Stimulated activated CD4-positive, alpha-beta T cell treated with anti-CD3 and anti-CD28 coated beads, Interleukin-12 subunit alpha, Interleukin-12 subunit beta, amount 100 ng/mL, for 4 hours (primary cell): ENCODE data around the gene PLXNA3.

Experiments used
- DNase-seq: peaks from one replicate; pipeline ENCODE4 v3.0.0-alpha.2; 2020

Gene PLXNA3

DNA sequence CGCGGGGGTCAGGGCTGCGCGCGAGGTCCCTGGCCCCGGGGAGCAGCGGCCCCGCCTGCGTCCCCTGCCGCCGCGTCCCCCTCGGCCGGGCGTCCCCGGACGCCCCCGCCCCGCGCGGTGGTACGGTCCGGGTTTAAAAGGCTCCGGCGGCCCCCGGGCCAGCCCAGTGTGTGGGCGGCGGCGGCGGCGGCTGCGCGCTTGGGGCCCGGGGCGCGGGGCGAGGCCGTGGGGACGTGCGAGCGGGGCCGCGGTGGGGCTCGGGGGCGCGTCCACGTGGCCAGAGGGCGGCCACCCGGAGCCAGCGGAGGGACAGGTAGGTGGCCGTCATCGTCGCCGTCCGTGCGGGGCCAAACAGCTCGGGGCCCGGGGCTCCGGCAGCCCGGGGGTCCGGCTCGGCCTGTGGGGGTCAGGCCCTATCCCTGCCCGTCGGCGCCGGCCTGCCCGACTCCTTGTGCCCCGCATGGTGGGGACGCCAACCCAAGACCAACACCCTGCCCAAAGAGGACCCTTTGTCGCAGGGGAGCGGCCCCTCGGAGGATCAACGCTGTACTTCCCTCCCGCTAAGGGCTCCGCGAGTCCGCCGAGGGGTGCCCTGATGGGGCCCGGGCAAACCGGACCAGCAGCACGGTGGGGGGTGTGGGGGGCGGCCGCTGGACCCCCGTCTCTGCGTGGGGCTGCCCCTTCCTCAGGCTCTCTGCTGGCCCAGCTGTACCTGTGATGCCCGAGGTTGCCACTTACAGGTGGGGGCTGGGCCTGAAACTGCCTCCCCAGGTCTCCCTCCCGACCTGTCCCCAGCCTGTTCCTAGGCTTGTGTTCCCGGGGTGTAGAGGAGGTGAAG, at the start of gene PLXNA3:
Gene PLXNA3 (plus strand): TSS at position 166 of the 838 bp plus-strand sequence. CDS start 1,903 bp downstream, outside the sequence.
- DNase-seq: peak; percentile 62

DNA sequence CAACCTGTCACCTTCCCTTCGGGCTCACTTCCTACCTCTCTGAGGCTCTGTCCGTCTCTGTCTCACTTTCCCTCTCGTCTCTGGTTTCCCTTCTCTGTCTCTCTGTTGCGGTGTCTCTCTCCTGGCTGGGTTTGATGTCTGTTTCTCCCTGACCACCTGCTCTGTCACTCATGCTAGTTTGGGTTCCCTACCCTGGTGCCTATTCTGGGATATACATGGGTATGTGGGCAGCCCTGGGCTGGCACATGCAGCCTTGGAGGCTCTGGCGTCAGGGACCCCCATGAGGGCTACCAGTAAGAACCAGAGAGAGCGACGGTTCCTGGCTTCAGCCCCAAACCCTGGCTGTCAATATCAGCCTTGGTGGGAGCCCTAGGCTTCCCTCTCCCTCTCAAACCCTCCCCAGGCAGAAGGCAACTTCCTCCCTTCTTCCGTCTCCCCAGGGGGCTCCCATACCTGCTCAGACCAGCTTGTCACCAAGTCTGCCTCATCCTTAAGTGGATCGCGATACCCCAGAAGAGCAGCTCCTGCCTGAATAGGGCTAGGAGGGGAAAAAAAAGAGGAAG, 49.3 kb upstream of the PLXNA3 start:
- DNase-seq: no peak

DNA sequence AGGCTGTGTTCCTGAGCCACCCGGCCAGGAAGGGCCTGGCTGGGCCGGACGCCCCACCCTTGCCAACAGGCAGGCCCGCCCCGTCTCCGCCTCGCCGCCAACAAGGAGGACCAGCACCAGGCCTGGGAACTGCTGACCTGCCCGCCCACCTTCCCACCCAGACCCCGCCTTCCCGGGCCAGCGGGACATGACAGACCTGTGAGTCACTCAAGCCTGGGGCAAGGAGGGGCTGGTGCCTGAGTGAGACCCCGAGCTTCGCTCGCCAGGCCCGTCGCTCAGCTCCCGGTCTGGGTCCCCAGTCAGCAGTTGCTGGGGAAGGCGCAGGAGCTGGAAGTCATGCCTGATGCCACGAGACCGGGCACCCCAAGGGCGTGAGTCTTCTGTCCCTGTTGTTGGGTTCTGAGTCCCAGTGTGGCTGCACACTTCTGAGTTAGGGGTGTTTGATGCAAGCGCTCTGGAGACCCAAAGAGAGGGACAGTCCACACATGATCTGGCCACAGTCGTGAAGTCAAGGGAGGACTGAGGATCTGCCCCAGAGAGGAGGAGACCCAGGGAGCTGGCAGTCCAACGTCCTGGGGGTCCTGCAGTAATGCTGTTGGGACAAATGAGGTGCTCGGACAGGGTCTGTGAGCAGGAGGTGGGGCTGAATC, 48.7 kb upstream of the PLXNA3 start, which contains the start of gene DNASE1L1:
Gene DNASE1L1 (minus strand): TSS at position 33 of the 650 bp plus-strand sequence. CDS start 3,686 bp downstream, outside the sequence.
- no peak for DNase-seq

DNA sequence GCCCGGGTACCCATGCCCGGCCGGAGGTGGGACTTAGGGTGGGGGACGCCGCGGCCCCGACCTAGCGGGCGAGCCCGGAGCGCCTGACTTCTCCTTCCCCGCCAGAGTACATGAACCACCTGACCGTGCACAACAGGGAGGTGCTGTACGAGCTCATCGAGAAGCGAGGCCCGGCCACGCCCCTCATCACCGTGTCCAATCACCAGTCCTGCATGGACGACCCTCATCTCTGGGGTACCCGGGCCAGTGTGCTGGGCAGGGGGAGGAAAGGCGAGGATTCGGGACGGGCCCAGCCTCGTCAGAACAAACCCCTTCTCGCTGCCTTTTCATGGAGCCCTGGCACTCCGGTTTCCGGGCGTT, 46.1 kb upstream of the PLXNA3 start:
- DNase-seq: peak; percentile 64

DNA sequence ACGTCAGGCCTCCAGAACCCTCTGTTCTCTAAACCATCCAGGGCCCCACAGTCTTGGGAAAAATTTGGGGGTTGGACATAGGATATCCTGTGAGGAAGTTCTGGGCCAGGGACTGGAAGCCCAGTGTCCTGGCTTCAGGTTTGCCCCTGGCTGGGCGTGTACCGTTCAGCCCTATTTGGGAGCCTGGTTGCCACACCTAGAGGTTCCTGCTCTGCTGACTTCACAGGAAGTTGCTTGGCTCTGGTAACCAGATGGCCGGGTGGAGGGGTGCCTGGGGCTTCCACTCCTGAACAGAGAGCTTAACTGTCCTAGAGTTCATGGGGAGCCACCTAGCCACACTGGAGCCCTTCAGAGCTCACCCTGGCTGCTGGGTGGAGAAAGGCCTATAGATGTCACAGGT, 45.6 kb upstream of the PLXNA3 start:
- DNase-seq: peak; percentile 5

DNA sequence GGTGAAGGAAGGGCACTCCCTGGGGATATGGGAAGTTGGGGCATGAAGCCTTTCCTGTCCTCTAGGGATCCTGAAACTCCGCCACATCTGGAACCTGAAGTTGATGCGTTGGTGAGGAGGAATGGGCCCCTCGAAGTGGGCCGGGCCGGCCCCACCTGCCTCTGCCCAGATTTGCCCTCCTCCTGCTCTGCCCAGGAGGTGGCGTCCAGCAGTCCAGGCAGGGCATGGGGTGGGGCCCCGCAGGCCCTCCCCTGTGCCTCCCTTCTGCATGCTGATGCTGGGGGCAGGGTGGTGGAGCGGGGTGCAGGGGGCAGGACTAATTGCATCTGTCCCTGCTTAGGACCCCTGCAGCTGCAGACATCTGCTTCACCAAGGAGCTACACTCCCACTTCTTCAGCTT, 44.9 kb upstream of the PLXNA3 start:
- DNase-seq: no peak

DNA sequence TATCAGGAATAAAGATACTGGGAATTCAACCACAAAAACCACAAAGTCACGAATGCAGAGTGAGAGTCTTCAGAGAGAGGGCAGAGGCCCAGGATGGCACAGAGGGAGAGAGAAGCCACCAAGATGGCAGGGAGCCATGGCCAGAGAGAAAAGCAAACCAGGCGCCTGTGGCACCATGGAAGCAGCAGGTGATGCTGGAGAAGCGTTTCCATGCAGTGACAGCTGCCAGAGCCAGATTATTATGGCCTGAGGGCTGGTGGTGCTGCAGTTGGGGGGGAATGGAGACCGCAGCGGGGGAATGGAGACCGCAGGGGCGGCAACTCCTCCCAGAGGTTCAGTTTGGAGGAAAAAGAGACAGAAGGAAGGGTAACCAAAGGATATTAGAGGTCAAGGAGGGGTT, 40.9 kb upstream of the PLXNA3 start:
- no peak for DNase-seq

DNA sequence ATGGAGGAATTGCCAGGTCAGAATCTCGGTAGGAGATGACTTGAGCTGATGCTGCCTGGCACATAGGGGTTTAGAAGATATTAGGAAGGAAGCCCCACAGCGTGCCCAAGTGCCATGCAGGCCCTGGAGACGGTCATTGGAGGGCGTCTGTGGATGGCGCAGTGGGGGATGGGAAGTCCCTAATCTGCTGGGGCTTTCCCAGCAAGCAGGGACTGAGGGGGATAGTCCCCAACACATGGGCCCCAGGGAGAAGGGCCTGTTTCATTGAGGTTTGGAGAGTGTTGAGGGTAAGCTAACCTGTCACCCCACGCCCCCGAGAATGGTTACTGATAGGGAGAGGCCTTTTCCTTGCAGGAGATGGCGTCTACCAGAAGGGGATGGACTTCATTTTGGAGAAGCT, 38.9 kb upstream of the PLXNA3 start:
- no peak for DNase-seq

DNA sequence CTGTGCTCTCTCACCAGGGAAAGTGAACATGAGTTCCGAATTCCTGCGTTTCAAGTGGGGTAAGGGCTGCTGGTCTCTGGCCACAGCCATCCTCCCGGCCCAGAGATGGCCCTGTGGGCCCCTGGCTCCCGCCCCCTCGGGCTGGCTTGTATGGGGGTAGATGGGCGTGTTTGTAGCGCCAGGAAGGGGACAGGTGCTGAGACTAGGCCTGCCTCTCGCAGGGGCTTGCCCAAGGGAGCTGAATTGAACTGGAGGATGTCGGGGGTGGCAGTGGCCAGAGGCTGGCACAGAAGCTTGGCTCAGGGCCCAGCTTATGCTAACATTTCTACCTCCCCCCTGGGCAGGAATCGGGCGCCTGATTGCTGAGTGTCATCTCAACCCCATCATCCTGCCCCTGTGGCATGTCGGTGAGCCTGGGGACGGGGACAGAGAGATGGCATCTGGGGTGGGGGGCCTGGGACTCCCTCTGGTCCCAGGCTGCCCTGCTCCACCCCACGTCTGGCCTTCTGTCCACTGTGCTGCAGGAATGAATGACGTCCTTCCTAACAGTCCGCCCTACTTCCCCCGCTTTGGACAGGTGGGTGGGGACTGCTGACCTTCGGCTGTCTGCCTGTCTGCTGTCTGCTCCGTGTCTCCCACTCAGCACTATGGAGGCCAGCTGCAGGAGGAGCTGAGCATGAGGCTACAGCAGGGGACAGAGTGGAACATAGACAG, 38.2 kb upstream of the PLXNA3 start:
- DNase-seq: no peak

DNA sequence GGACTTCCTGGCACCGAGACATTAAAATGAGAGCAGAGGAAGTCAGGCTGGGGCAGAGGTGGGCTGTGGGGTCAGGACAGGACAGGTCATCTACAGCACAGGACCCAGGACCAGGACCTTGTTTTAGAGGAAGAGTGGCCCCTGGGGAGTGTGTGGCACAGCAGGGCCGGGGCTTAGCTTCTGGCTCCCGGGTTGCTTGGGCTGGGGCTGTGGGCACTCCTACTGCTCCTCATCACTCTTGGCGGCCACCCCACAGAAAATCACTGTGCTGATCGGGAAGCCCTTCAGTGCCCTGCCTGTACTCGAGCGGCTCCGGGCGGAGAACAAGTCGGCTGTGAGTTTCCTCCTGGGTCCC, 37.7 kb upstream of the PLXNA3 start:
- DNase-seq: no peak

DNA sequence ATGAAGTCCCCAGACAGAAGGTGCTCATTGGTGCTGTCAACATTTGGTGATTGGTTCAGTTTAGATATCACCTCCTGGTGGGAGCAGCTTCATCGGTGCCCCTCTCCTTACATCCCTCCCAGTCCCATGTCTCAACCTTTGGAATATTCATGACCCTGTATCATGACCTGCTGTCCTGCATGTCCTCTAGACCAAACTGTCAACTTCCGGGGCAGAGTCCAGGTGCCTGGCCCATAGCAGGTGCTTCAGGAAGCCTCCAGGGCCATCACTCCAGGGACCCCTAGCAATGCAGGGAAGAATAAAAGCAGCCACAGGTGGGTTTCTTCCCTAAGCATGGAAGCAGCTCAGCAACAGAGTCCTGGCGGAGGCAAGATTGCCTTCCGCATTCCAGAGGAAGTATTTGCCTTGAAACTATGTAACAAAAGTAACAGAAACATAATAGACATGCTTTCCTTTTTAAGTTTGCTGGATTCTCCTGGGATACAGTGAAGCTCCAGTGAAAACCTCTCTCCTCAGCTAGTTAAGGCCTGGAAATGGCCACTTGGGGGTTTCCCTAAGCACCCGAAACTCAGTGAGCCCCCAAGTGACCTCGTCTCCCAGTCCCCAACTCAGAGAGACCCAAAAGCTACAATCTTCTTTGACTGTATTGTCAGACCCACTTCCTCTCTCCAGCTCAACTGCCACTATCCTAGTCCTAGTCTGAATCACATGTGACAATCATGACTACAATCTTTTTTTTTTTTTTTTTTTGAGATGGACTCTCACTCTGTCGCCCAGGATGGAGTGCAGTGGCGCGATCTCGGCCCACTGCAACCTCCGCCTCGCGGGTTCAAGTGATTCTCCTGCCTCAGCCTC, 30.9 kb upstream of the PLXNA3 start:
- no peak for DNase-seq

DNA sequence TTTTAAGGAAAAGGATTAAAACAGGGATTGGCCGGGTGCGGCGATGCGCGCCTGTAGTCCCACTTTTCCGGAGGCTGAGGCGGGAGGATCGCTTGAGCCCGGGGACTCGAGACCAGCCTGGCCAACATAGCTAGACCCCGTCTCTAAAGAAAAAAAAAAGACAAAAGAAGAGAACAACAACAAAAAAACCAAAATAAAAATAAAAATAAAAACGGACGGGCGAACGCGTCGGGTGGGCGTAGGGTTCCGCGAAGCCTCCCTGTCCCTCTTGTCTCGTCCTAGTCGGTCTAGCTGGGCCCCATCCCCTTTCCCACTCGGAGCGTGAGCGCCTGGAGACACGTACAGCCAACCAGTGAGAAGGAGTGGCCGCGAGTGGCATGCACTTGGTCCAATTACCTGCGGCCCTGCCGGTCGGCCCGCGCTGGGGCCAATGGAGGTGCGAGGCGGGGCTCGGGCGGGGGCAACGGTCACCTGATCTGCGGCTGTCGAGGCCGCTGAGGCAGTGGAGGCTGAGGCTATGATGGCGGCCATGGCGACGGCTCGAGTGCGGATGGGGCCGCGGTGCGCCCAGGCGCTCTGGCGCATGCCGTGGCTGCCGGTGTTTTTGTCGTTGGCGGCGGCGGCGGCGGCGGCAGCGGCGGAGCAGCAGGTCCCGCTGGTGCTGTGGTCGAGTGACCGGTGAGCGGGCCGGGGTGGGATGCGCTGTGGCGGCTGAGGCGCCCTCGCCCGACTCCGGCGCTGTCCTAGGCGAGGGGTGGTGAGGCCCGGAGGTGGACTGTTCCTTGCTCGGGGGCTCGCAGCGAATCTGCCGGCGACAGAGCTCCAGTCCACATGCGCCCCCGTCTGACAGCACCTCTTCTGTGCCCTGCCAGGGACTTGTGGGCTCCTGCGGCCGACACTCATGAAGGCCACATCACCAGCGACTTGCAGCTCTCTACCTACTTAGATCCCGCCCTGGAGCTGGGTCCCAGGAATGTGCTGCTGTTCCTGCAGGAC, 29.6 kb upstream of the PLXNA3 start, which contains the start of gene ATP6AP1:
Gene ATP6AP1 (plus strand): TSS at position 502 of the 996 bp plus-strand sequence. CDS start 16 bp downstream, at position 518.
- peak; percentile 80 for DNase-seq

DNA sequence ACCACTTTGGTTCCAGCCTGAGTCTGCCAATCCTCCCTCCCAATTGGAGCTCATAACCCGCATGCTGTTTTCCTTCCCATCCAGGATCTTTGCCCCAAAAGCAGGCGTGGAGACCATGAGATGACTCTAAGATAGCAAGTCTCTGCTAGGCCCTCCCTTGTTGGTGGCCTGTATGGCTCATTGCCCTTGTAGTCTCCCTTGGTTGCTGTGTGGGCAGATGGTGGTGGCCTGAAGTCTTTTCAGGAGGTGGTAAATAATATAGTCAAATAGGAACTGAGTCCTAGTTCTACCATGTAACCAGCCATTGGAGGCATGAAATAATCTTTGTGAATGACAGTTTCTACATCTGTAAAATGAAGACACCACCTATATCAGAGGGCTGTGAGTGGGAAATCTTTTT, 28.4 kb upstream of the PLXNA3 start:
- no peak for DNase-seq

DNA sequence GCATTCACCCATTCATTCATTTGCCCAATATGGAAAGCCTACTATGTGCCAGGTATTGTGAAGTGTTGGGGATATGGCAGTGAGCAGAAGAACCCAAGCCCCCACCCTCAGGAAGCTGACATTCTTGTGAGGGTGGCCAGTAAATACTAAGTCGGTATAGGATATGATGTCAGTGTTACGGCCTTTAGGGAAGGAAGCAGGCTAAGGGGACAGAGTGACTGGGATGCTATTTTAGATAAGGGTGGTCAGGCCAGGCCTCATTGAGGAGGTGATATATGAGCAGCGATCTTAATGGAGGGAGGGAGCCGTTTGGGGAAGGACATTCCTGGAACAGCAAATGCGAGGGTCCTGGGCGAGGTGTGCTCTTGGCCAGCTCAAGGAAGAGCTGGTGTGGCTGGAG, 27.6 kb upstream of the PLXNA3 start:
- no peak for DNase-seq

DNA sequence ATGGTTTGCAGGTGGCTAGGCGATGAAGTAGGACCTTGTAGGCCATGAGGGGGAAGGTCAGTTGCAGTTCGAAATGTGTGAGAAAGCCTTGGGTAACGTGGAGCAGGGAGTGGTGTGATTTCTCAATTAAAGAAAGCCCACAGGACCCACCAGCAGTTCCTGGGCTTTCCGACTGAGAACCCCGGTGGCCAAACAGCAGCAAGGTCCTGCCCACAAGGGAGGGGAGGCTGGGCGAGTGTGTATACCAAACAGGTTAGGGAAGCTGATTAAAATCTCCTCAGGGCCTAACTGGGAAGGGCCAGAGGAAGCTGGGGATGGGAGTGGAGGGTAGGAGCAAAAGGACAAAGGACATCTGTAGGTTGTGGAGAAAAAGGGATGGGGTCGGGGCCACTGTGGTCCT, 27.2 kb upstream of the PLXNA3 start:
- DNase-seq: no peak

DNA sequence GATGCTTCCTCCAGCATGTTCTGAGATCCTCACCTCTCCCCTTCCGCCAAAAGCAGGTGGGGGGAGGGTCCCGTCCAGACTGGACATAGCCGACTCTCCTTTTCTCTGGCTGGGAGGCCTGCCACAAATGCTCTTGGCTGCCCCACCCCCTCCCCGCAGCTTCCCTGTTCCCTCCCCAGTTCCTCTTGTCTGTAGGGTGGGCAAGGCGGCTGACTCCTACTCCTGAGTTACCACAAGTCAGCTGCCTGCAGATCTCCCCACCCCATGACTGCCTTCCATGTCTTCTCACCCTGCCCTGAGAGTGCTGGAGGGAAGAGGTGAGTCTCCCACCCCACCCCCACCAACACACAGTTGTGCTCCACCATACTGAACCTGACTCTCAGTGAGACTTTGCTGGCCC, 26.7 kb upstream of the PLXNA3 start:
- no peak for DNase-seq

DNA sequence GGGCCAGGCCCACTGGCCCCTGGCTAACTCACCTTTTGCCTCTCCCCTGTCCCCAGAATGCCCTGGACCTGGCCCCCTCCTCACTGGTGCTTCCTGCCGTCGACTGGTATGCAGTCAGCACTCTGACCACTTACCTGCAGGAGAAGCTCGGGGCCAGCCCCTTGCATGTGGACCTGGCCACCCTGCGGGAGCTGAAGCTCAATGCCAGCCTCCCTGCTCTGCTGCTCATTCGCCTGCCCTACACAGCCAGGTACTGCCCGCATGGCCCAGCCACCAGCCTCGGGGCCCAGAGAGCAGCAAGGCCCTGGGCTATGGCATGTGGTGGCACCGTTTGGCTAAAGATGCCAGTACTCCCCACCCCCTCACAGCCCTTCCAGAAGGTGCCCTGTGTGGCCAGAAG, 25.9 kb upstream of the PLXNA3 start:
- no peak for DNase-seq

DNA sequence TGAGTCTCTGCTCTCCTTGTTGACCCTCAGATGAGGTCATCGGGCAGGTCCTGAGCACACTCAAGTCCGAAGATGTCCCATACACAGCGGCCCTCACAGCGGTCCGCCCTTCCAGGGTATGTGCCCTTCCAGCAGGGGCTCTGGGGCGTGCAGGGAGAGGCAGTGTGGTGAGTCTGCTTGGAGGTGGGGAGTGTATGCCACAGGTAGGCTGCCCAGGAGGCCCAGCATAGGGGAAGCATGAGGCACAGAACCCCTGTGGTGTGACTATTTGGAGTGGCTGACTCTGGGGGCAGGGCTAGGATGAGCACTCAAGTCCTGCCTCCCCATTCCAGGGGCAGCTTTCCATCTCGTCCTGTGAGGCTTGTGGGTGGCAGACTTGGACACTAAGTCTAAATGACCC, 24.5 kb upstream of the PLXNA3 start:
- no peak for DNase-seq

DNA sequence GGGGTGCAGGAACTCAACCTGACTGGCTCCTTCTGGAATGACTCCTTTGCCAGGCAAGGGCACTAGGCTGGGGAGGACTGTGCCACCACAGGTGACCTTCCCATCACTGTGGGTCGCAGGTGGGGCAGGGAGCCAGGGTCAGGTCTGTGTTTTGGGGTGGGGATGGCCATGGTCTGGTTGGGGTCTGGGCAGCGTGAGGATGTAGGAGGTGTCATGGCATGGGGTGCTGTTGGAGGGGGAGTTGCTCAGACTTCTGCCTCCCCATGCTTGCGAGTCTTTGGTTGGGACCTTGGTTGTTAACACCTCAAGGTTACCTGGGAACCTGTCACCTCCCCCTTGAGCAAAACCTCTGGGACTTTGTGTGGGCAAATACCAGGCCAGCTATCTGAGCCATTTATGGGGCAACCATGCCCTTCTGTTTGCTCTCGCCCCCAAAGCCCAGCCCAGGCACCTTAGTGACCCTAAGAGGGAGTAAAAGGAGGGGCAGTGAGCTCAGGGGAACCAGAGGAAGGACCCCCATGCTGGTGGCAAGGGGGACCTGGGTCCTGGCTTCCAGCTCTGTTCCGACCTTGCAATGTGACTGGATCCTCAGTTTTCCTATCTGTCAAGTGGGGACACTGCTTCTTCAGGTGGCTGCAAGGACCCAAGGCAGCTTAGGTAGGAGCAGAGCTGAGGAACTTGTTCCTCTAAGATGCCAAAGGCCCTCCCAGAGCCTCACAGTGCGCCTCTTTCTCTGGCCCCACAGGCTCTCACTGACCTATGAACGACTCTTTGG, 23.5 kb upstream of the PLXNA3 start:
- no peak for DNase-seq

DNA sequence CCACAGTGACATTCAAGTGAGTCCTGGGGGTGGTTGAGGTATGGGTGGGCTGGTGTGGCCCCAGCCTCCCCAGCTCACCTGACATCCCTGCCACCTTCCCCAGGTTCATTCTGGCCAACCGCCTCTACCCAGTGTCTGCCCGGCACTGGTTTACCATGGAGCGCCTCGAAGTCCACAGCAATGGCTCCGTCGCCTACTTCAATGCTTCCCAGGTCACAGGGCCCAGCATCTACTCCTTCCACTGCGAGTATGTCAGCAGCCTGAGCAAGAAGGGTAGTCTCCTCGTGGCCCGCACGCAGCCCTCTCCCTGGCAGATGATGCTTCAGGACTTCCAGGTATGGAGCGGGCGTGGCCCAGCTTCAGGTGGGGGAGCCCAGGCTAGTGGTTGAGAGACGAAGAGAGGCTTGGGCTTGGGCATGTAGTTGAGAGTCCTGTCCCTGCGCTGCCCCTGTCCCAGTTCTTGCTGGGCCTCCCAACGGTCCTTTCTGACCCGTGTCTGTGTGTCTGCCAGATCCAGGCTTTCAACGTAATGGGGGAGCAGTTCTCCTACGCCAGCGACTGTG, 22.8 kb upstream of the PLXNA3 start:
- no peak for DNase-seq
